Brain microvascular endothelial cell (primary cell): Measurements from ENCODE around the gene COL21A1.

Source experiments
- DNase-seq: peaks from one replicate; pipeline ENCODE4 v3.0.0-alpha.2; 2020
- H3K27ac ChIP-seq: fragments of 250-450 bp; sonication (Bioruptor Pico); 2 replicates; pipeline ENCODE4 v1.5.1; 2020; ENCODE audit warnings: mild to moderate bottlenecking, moderate library complexity
- H3K27me3 ChIP-seq: fragments of 250-450 bp; sonication (Bioruptor Pico); replicated peaks from 2 replicates; pipeline ENCODE4 v1.5.1; 2020; ENCODE audit warnings: mild to moderate bottlenecking
- H3K36me3 ChIP-seq: fragments of 250-450 bp; sonication (Bioruptor Pico); replicated peaks from 2 replicates; pipeline ENCODE4 v1.5.1; 2020; ENCODE audit warnings: mild to moderate bottlenecking
- H3K4me3 ChIP-seq: 2 replicates; pipeline ENCODE4 v1.5.1; 2011; ENCODE audit warnings: low read depth, mild to moderate bottlenecking, control low read depth, low read length, moderate library complexity
- CTCF ChIP-seq: IDR thresholded peaks from 2 replicates; pipeline ENCODE4 v1.5.1; 2011; ENCODE audit warnings: low read depth, mild to moderate bottlenecking, moderate library complexity, low read length, control low read depth, inconsistent platforms; ENCODE audit errors: missing control alignments
- in situ Hi-C: cut with HindIII; loops from 2 replicates; pipeline ENCODE4 v1.10.0; 2017; ENCODE audit warnings: low sequenced_read_pairs, low pct_ligation_motif_present

COL21A1 gene

GRCh38 chr6:56037601-56038000 is 209.8 kb downstream of the COL21A1 start:
- no peaks in the 10 kb centered on the region for H3K27me3 ChIP-seq
- H3K4me3 ChIP-seq = no peak overlapping the region
- H3K36me3 ChIP-seq = no peaks in the 10 kb centered on the region

GRCh38 chr6:56036916-56037600 is 210.3 kb downstream of the COL21A1 start:
- DNase-seq = no peak
- TF ChIP-seq CTCF = no peak
- H3K4me3 ChIP-seq = no peak overlapping the region
- no peaks in the 10 kb centered on the region for H3K36me3 ChIP-seq
- H3K27me3 ChIP-seq = no peaks in the 10 kb centered on the region
- H3K27ac ChIP-seq = no peak overlapping the region
- in situ Hi-C loops = no loop called here

More at GRCh38 chr6:56037601-56038000, 209.8 kb downstream of the COL21A1 start:
- H3K27ac ChIP-seq = no peak overlapping the region
- DNase-seq = no peak
- in situ Hi-C loops = no loop called here
- no peak for TF ChIP-seq CTCF

DNA sequence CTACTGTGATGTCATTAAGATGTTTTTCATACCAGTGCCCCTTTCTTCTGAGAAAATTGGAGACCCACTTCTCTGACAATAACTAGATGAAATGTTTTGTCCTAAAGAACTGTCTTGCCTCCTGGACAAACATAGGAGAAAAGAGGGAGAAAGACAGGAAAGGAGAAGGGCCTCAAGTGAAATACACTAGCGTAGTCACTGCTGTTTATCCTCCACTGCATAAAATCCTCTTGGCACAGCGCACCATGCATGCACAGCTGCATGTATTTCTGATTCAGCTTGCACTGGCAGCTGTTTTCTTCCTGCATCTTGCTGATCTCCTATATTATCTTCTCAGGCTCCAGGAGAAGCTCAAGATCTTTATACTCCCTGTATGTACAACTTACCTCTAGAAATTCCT is 214.0 kb downstream of the COL21A1 start:
- in situ Hi-C loops = no loop called here
- no peak for TF ChIP-seq CTCF

DNA sequence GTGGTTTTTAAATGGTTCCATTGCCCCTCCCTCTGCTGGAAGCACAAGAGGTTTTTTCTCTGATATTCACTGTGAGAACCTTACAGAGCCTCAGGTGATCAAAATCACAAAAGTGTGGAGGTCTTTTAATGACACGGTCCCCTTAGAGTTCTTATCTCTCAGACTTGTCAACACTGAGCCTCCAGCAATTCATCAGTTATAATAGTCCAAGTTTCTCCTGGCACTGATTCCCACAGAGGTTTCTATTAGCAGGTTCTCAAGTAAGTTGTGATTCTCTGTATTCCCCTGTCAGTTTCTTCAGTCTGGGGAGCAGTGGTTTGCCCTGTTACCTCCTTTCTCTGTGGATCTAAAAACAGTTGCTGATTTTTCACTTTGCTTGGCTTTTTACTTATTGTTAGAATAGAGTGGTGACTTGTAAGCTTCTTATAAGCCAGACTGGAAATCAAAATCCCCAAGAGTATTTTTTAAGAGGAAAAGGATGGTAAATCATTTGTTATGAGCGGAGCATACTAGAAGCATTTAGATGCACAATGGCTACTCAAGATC is 214.6 kb downstream of the COL21A1 start:
- no peaks in the 10 kb centered on the region for H3K27me3 ChIP-seq
- no peak overlapping the region for H3K4me3 ChIP-seq
- no peak overlapping the region for H3K27ac ChIP-seq
- no peak for TF ChIP-seq CTCF
- no peak for DNase-seq
- H3K36me3 ChIP-seq = no peaks in the 10 kb centered on the region
- in situ Hi-C loops = no loop called here

More for the DNA sequence above, 214.0 kb downstream of the COL21A1 start:
- H3K36me3 ChIP-seq = no peaks in the 10 kb centered on the region
- no peak overlapping the region for H3K27ac ChIP-seq
- DNase-seq = no peak
- no peak overlapping the region for H3K4me3 ChIP-seq
- H3K27me3 ChIP-seq = no peaks in the 10 kb centered on the region

DNA sequence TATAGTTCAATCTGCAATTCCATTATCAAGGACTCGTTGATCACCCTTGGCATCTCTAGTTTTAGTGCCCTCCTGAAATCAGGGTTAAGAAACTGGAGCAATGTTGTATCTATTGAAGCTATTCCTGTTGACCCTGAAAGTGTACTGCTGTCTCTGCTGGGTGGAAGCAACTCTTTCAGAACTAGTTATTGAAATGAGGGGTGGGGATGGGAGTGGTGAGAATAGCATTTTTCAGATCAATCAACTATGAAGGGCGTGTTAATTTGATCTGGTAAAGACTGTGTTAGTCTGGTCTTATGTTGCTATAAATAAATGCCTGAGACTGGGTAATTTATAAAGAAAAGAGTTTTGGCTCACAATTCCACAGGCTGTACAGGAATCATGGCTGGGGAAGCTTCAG is 219.5 kb downstream of the COL21A1 start:
- no peak for DNase-seq
- Histone ChIP-seq H3K27ac (no peak overlapping the region), H3K4me3 (no peak overlapping the region), H3K27me3 (no peaks in the 10 kb centered on the region), H3K36me3 (no peaks in the 10 kb centered on the region)
- no peak for TF ChIP-seq CTCF
- in situ Hi-C loops = no loop called here
